Activated CD4-positive, CD25-positive, alpha-beta regulatory T cell (primary cell): ENCODE measurements around the gene PGAM2.

ENCODE experiments used
- DNase-seq, 4 experiments: peaks; one replicate each; lab custom pipeline; 2025; lab: John Stamatoyannopoulos, UW

Gene PGAM2

DNA sequence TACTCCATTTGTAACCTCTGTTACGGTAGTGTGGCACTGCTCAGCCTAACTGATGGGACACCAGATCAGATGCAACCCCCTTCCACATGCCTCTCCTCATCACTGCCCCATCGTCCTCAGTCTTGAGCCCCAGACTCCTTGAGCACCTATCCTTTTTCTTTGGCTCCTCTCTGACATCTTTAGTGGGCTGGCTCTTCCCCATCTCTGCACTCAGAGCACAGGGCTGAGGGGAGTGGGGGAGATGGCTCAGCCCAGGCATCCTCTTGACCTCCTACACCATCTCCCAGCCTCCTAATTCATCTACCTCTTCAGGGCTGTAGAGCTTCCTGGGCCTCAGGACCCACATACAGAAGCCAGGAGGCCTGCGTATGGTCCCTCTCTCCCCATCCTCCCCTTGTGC lies 18.4 kb upstream of the PGAM2 start:
- no peak for DNase-seq

DNA sequence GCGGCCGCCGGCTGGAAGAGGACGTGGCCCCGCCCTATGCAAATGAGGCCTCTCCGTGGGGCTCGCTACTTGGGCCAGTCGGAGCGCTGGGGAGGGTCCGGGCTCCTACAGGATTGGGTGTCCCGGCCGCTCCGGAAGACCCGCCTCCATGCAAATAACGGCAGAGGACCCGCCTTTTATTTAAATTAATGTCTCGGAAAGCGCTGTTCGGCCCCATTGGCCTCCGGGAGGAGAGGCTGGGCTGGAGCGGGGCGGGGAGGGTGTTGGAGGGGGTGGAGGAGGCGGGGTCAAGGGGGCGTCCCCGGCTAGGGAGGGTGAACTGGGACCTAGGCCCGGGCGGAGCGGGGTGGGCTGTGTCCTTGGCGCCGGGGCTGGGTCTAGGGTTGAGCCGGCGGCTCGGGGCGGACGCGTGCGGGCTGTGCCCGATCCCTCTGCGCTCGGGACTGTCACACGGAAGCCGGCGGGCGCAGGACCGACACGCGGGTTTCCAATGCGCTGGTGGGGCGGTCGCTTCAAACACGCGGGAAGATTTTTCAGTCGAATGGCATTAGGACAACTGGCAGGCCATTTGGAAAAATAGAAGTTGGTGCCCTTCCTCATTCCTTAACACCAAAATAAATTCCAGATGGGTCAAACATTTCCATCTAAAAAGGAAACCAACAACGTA lies 17.3 kb upstream of the PGAM2 start:
- DNase-seq, result peak; percentile 93 to 98 (median 96)

DNA sequence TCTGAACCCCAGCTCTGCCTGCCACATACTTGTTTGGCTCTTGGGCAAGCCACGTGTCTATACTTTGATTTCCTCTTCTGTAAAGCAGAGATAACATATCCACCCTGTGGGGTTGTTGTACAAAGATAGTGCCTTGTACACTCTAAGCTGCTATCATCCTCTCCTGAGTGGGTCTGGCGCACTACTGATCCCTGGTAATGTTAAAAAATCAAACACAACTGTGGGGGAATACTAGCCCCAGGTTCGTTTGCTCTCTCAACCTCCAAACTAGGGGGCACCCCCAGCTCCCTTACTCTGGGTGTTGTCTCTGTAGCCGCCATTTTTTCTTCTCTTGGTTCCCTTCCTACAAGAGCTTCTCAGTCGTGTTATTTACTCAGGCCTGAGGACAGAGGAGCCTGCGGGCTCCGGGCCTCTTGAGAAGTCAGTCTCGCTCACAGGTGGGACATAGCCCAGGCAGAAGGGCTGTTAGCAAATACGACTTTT lies 15.9 kb upstream of the PGAM2 start:
- DNase-seq, result no peak

DNA sequence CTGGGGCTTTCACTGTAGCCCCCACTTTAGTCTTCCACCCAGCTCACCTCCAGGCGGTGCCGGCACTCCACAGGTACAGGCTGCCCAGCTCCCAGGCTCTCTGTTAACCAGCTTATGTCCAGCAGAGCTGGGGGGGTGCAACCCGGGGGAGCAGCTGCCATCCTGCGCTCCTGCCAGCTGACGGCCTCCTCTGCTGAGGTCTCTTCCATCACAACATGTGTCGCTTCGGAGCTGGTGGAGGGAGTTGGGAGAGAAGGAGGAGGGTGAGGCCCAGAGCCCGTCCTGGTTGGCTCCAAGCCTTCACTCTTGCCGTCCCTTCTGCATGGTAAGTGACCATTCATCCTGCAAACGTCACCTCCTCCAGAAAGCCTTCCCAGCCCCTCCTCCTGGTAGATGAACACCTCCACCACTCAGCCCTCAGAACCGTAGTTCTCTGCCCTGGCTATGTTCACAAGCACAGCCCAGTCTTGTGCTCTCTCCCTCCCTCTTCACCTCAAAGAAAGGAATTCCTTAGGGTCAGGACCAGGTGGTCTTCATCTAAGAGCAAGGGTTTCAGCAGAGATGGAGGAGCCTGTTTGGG lies 15.4 kb upstream of the PGAM2 start:
- no peak for DNase-seq

DNA sequence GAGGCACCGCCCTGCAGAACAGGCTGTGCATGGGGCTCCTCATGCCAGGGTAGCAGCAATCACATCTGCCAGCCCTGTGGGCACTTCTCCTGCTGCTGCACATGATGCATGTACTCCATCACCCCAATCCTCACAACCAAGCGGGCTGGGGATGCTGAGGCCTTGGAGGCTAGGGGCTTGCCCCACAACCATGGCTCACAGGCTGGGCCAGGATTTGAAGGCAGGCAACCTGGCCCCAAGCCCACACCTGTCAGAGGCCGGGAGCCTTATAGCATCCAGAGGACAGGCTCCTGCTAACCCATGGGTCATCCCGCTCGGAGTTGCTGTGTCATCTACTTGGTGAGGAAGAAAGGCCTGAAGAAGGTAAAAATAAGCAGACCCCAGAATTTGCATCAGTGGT lies 14.8 kb upstream of the PGAM2 start:
- no peak for DNase-seq

DNA sequence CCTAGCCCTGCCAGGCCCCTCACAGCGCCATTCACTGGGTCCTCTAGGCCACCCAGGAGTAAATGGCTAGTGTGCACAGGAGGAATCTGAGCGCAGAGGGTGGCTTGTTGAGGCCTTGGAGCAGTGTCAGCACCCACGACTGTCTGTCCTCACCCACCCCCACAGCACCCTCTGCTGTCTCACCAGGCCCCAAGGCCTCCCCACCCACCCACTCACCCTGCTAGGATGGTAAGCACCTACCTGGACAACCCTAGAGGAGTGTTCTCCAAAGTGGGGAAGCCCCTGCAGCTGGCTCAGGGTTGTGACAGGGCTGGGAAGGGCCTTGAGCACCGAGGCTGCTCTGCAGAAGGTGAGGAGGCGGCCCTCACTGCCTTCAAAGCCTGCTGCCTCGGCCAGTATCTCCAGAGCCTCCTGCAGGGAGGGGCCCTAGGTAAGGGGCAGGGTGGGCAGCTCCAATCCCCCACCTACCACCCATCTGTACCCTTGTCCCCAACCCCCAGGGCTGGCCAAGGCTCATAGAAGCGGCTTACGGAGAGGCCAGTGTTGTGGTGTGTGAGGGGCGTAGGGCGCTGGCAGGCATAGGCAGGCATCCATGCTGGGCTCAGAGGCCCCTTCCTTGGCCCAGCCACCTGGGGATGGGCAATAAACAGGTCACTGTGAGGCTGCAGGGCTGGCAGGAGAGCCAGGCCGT lies 14.1 kb upstream of the PGAM2 start:
- no peak for DNase-seq

DNA sequence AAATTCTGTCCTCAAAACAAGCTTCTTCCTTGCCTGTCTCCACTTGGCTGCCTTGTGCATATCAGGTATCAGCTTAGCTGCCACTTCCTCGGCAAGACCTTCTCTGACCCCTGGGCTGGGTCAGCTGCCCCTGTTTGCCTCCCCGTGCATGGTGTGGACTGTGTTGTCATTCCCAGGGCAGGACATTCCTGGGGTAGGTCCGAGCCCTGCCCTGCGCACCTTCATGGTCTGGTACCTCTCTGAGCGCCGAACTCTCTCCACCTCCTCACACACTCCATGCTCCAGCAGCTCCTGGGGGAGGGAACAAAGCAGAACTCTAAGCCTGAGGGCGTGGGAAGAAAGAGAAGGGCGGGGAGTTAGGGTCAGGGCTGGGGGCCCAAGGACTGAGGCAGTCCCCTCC lies 13.2 kb upstream of the PGAM2 start:
- no peak for DNase-seq

DNA sequence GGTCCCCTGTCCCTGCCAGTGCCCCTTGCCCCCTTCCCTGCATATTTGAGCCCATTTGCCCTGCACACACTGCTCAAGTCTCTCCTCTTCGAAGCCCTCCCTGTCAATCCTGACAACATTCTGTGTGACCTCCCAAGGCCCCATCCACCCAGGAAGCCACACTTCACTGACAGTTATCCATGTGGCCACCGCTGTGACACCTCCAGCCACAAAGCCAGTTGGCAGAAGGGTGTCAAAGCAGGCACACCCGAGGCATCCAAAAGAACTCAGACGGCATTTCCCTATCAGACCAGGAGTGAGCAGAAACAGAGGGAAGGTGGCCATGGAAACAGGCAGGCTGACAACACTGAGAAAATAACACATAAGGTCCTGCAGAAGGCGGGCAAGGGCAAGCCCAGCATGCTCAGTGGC lies 12.3 kb upstream of the PGAM2 start:
- DNase-seq, result no peak

DNA sequence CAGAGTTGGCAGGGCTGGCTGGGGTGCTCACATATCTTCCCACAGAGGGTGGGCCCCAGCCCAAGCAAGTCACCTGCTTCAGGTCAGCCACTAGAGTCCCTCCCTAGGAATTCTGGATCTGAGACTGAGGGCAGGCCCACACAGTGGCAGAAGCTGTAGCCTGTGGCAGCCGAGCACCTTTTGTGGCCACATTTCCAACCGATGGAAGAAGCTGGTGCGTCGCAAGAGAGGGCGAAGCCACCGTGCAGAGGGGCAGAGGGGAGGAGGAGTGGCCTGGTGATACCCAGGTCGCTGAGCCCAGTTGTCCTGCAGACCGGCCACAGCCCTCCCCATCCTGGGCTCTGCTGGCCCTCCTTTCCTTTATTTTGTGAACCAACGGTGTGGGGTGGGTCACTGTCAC lies 11.7 kb upstream of the PGAM2 start:
- DNase-seq, result no peak

DNA sequence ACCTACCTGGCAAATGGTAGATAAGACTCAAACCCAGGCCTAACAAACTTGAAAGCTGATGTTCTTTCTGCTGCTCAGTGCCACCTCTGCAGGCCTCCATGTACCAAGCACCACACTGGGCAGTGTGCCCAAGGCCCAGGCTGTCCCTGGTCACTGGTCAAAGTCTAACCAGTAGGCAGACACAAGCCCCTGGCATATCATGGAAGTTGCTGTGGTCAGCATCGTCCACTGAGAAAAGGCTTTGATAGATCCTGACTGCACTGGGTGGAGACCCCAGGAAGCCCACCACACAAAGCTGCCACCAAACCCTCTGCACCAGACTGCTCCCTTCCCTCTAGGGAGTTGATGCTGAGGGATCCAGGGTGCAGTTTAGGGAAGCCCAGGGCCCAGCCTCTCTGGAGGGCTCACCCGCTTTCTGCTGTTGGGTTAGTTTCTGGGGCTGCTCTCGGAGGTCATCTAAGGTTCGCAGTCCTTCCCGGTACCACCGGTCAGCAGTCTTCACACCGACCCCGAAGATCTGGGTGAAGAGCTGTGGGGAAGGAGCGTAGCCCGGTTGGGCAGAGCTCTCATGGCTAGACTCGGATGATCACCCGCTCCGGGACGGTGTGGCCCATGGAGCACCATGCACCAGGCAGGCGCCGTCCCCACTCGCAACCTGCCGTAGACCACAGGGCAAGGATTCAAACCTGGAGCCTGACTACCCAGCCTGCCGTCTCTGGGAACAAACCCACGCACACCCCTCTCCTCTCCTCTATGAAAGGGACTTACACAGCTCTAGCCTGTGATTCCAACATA lies 10.9 kb upstream of the PGAM2 start:
- no peak for DNase-seq

DNA sequence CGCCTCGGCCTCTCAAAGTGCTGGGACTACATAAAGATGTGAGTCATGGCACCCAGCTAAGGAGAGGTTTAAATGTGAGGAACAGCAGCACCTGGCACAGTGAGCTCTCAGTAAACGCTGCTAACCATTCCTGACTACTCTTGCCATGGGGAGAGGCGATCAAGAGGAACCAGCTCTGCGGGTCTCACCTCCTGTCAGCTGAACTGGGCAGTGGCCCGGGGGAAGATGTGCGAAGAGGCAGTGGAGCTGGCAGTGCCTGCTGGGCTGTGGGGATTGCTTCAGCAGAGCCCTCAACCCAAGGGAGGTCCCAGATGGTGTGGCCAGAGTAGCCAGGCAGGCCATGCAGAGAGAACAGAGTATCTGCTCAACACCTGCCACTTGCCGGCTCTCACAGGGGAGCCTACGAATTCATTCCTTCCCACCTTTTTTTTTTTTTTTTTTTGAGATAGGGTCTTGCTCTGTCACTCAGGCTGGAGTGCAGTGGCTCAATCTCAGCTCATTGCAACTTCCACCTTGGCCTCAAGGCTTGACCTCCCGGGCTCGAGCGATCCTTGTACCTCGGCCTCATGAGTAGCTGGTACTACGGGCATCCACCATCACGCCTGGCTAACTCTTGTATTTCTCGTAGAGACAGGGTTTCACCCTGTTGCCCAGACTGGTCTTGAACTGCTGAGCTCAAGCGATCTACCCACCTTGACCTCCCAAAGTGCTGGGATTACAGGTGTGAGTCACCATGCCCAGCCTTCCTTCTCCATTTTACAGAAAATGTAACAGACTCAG lies 10.1 kb upstream of the PGAM2 start:
- no peak for DNase-seq

DNA sequence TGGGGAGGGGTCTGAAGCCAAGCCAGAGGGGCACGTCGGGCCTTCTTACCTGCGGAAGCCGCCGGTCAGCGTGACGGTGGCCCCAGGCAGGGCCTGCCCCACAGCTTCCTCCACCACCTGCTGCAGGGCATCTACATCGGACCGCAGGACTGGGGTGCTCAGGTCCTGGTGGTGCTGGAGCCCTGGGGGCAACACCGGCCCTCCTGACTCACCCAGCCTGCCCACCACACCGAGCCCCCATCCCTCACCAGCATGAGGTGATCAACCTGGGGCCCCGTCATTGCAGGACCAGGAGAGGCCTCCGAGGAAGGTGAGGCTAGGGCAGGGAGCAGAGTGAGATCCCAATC lies 9.0 kb upstream of the PGAM2 start:
- DNase-seq, result no peak

DNA sequence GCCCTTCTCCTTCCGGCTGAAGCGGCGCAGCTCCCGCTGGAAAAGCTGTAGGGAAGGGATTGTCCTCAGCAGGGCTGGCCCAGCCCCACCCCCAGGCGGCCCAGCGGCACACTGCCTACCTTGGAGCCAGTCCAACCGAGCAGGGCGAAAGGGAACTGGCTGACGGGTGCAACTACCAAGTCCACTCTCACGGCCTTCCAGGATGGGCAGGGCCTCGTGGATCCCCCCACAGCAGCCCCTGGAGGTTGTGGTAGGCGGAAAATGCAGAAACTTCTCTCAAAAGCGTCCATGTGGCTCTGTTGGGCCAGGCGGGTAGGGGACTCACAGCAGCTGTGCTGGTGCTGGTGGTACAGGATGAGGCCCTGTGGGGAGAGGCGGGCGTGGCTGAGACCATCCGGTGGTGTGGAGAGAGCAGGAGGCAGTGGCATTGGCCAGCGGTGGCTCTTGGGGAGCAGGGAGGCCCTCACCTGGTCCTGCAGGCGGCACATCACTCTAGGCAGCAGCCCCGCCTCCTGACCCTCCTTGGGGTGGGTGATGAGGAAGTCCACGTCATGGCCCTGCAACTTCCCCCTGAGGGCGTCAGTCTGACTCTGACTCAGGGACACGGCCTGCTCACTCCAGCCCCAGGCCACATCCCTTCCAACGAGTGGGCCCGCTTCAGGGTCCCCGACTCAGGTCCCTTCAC lies 8.4 kb upstream of the PGAM2 start:
- DNase-seq, result peak in 1 of 4 experiments; percentile 31

DNA sequence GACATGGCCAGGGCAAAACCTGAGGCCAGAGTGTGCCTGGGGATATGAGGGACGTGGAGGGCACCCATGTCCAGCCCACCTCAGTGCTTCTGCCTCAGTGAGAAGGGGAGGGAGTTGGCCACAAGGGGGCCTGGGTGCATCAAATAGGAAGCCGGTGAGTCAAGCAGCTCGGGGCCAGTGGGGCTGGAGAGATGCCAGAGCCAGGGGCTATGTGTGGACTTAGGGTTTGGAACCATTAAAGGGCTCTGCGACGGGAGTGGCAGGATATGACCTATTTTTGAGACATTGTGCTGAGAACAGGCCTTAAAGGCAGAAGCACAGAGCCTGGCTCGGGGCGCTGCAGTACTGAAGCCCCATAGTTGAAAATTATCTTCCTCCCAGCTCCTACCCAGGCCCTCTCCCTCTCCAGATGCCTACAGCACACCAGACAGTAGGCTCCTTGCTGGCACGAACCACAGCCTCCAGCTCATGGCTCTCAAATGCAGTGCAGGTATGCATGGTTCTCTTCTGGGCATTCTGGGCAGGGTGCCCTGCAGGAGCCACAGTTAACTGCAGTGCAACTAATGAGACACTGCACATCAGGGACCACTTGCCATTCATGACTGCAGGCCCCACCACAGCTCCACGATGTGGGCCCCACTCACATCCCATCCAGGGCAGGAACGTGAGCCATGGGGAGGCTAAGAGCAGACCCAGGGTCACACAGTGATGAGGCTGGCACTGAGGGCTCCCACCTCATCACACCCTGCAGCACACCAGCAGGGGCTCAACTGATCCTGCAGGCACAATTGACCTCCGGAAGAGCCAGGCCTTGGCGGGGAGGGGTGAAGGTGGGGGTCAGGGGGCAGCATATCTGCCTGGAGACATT lies 7.2 kb upstream of the PGAM2 start:
- no peak for DNase-seq

DNA sequence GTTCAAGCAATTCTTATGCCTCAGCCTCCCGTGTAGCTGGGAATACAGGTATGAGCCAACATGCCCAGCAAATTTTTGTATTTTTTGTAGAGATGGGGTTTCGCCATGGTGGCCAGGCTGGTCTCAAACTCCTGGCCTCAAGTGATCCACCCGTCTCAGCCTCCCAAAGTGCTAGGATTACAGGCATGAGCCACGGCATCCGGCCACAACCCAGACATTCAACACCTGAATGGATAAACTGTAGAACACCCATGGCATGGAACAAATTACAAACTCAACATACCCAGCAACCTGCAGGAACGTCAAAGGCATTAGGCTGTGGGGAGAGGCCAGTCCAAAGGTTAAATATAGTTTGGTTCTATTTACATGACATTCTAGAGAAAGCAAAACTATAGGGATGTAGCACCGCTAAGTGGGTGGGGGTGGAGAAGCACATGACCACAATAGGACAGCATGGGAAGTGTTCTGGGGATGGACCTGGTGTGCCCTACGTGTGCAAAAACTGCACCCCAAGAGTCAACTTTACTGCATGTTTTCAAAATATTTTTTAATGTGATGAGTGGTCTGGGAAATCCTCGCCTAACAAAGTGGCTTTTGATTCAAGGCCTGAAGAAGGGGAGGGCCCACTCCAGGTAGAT lies 6.5 kb upstream of the PGAM2 start:
- no peak for DNase-seq

DNA sequence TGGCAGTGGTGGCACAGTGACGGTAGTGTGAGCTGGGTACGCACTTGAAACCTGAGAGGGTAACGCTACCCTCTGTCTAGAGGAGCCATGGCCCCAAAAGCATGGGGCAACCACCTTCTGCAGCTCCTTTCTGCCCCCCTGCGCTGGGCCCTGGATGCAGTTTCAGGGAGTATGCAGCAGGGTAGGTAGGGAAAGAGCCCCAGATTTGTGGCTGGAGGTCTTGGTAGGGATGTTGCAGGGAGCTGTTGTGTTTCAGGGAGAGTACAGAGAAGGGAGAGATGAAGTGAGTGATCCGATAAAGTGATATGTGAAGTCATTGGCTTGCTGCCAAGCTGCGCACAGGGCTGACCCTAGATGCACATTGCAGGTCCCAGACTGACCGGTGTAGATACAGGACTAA lies 2.7 kb upstream of the PGAM2 start:
- DNase-seq, result no peak

DNA sequence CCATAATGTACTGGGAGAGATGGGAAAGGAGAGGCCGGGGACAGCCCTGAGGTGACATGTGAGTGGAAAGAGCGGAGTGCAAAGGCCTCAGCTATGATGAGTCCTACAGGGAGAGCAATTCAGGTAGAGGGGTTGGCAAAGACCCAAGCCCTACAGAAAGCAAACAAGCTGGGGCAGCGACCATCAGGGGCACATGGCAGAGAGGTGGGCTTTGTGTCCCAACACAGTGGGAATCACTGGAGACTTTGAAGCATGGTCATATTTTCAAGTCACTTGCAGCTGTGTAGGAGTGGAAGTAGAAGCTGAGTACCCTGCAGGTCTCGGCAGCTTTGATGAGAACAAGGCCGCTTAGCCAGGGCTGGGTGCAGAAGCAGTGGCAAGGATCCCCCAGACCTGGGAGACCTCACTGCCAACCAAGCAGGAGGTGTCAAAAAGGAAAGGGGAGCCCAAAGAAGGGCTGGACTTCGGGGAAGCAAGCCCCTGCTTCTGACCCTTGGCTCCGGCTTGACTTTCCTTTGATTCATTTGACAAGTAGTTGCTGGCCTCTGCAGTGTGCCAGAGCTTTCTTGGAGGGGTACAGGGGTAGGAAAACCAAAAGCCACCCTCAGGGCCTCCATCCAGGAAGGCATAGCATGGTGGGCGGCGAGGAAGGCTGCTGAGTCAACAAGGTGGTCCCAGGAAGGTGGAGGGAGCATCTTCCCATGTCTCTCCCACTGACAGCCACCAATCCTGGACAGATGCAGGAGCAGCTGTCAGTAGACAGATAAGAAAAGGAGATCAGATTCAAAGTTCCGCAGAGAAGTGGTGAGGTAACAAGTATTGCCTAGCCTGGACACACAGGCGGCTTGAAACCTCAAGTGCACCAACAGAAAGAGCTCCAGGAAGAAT lies 1.9 kb upstream of the PGAM2 start:
- DNase-seq, result no peak

DNA sequence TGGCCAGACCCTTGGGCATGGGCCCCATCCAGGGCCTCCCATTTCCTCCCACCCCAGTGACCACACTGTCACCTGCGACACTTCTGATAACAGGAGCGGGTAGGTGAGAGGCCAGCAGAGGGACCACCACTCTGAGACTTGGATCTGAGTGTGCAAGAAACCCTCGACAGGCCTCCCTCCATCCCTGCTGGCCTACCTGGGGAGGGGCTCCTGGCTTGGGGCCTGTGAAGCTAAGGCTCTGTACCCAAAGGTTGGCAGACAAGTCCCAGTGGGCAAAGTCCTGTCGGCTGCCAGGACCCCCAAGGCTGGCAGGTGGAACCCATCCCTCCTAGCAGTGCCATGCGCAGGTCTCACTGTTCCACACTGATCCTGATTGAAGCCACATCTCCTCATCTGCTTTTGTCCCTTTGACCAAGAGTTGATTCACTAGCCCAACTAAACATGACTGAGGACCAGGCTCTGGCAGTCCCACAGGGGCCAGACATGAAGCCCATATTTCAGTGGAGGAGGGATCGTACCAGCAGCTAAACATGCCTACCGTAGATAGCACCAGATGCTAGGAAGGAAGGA lies 1.2 kb upstream of the PGAM2 start:
- no peak for DNase-seq

DNA sequence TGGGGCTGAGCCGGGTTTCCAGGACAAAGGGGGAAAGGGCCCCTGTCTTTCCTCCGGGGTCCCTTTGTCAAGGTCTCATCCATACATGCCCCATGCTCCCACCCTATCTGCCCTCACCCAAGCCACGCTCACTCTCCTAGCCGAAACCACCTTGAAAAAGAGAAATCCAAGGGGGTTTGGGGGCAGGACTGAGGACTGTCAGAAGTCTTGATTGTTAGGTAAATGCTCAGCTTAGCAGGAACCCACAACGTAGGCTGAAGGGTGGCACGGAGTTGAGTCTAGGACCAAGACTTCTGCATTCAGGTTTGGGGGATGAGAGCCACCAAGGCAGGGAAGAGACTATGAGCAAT lies 719 bp upstream of the PGAM2 start:
- no peak for DNase-seq
